CD4-positive, alpha-beta memory T cell (primary cell): ENCODE measurements around the gene TNFAIP6. TPM values are rescaled to one million over a fixed set of nuclear protein-coding genes. Genes with fewer than 3 reads are reported as not detected.
A peak's percentile ranks its signal among the peaks of the same experiment; 100 is the strongest.

ENCODE experiments used
- CTCF ChIA-PET: fragments of 350-600 bp; sonication (Branson Sonifier 250); formaldehyde crosslinking; loops from one replicate; lab custom pipeline; 2021; ENCODE audit warnings: inconsistent platforms; ENCODE audit not compliant: partially characterized antibody; lab: Charles Lee
- POLR2A ChIA-PET: fragments of 350-600 bp; sonication (Branson Sonifier 250); formaldehyde crosslinking; loops from one replicate; lab custom pipeline; 2021; ENCODE audit not compliant: partially characterized antibody; lab: Charles Lee
- DNase-seq, 5 donors: peaks; one replicate each; pipeline versions ENCODE4 v3.0.0 to v3.0.0-alpha.2; 2020 to 2022; ENCODE audit warnings: mixed read lengths in 1 of 5
- H3K27ac ChIP-seq: one replicate; pipeline ENCODE4 v1.7.0; 2013; ENCODE audit warnings: low read depth, low read length
- H3K27me3 ChIP-seq: 2 replicates; pipeline ENCODE4 v1.7.0; 2013; ENCODE audit warnings: mild to moderate bottlenecking, low read length, moderate library complexity; ENCODE audit not compliant: insufficient read depth
- H3K36me3 ChIP-seq: 2 replicates; pipeline ENCODE4 v1.7.0; 2013; ENCODE audit warnings: mild to moderate bottlenecking, low read length, moderate library complexity; ENCODE audit not compliant: insufficient read depth
- H3K4me1 ChIP-seq: 2 replicates; pipeline ENCODE4 v1.7.0; 2013; ENCODE audit warnings: mild to moderate bottlenecking, low read length, moderate library complexity; ENCODE audit not compliant: insufficient read depth
- H3K4me3 ChIP-seq, 2 donors: one replicate each; pipeline ENCODE4 v1.7.0; 2013; ENCODE audit warnings: low read length in 2 of 2, mild to moderate bottlenecking in 1 of 2
- H3K9me3 ChIP-seq, 2 donors: one replicate each; pipeline ENCODE4 v1.7.0; 2013; ENCODE audit warnings: low read length in 2 of 2, control low read depth in 1 of 2; ENCODE audit not compliant: control insufficient read depth in 1 of 2
- H3K27ac Mint-ChIP-seq, 7 donors: one replicate each; pipeline ENCODE4 v1.8.0; 2020 to 2021; ENCODE audit warnings: mixed read lengths in 7 of 7, mild to moderate bottlenecking in 6 of 7, inconsistent platforms in 3 of 7, moderate library complexity in 3 of 7
- H3K27me3 Mint-ChIP-seq, 2 donors: one replicate each; pipeline ENCODE4 v1.8.0; 2020 to 2021; ENCODE audit warnings: mixed read lengths in 2 of 2
- H3K36me3 Mint-ChIP-seq, 2 donors: one replicate each; pipeline ENCODE4 v1.8.0; 2020 to 2021; ENCODE audit warnings: mixed read lengths in 2 of 2, inconsistent platforms in 1 of 2, mild to moderate bottlenecking in 1 of 2
- H3K4me1 Mint-ChIP-seq, 4 donors: one replicate each; pipeline ENCODE4 v1.8.0; 2020 to 2021; ENCODE audit warnings: mixed read lengths in 4 of 4, mild to moderate bottlenecking in 1 of 4
- H3K4me3 Mint-ChIP-seq, 8 donors: one replicate each; pipeline ENCODE4 v1.8.0; 2020 to 2021; ENCODE audit warnings: mixed read lengths in 8 of 8, mild to moderate bottlenecking in 7 of 8, moderate library complexity in 6 of 8, inconsistent platforms in 3 of 8
- H3K9me3 Mint-ChIP-seq, 8 donors: one replicate each; pipeline ENCODE4 v1.8.0; 2020 to 2021; ENCODE audit warnings: mixed read lengths in 8 of 8, mild to moderate bottlenecking in 5 of 8, inconsistent platforms in 3 of 8, moderate library complexity in 1 of 8
- intact Hi-C: fragments of 100-400 bp; cut with micrococcal nuclease; formaldehyde crosslinking; loops from one replicate; pipeline ENCODE4 v1.15.1; 2023
- polyA plus RNA-seq, 2 donors: library from polyadenylated mRNA; unstranded; fragments of 300-500 nt; fragmentation: Illumina TruSeq; gene quantifications; one replicate each; pipeline ENCODE4 v1.2.3, GENCODE V29; 2021
- total RNA-seq, 2 experiments: library from RNA; stranded (reverse); gene quantifications; one replicate each; pipeline ENCODE4 v1.2.3, GENCODE V29; 2021

TNFAIP6 gene
- total and polyA plus RNA-seq, 4 experiments from 2014 or later = not detected

- CTCF ChIA-PET = no interaction called here
- no peak for DNase-seq
- intact Hi-C loops = no loop called here
- H3K27ac ChIP-seq = no peak overlapping the region
- H3K9me3 ChIP-seq = no peaks in the 10 kb centered on the region
- H3K36me3 Mint-ChIP-seq = no peaks in the 10 kb centered on the region
- no peaks in the 10 kb centered on the region for H3K27me3 ChIP-seq
- peaks cover 3 to 8% of the 10 kb centered on the region in 2 donors for H3K27me3 Mint-ChIP-seq
- H3K36me3 ChIP-seq = no peaks in the 10 kb centered on the region
- H3K9me3 Mint-ChIP-seq = peaks cover 0 to 2% (median 0%) of the 10 kb centered on the region in 8 donors
- no peak overlapping the region for H3K27ac Mint-ChIP-seq
- H3K4me3 Mint-ChIP-seq = no peak overlapping the region
- H3K4me1 Mint-ChIP-seq = no peaks in the 10 kb centered on the region
- no peaks in the 10 kb centered on the region for H3K4me1 ChIP-seq
- POLR2A ChIA-PET = no interaction called here
- no peak overlapping the region for H3K4me3 ChIP-seq
Measured at GRCh38 chr2:151359768-151360461, 2.5 kb downstream of the TNFAIP6 start.

GRCh38 chr2:151361674-151362370 lies 4.4 kb downstream of the TNFAIP6 start:
- H3K9me3 Mint-ChIP-seq = peaks cover 0 to 1% (median 0%) of the 10 kb centered on the region in 8 donors
- ChIA-PET POLR2A (no interaction called here), CTCF (no interaction called here)
- H3K27ac Mint-ChIP-seq = peak overlapping the region in 1 of 7 donors; percentile 2
- no peaks in the 10 kb centered on the region for H3K27me3 ChIP-seq
- no peak overlapping the region for H3K4me3 Mint-ChIP-seq
- no peaks in the 10 kb centered on the region for H3K36me3 ChIP-seq
- no peaks in the 10 kb centered on the region for H3K9me3 ChIP-seq
- no peaks in the 10 kb centered on the region for H3K36me3 Mint-ChIP-seq
- intact Hi-C loops = no loop called here
- no peaks in the 10 kb centered on the region for H3K4me1 Mint-ChIP-seq
- no peak overlapping the region for H3K27ac ChIP-seq
- no peak overlapping the region for H3K4me3 ChIP-seq
- no peak for DNase-seq
- peaks cover 1 to 8% of the 10 kb centered on the region in 2 donors for H3K27me3 Mint-ChIP-seq
- no peaks in the 10 kb centered on the region for H3K4me1 ChIP-seq

GRCh38 chr2:151363709-151364108 lies 6.3 kb downstream of the TNFAIP6 start:
- CTCF ChIA-PET = no interaction called here
- DNase-seq = peak in 1 of 5 donors; percentile 4
- Histone ChIP-seq H3K4me3 (no peak overlapping the region), H3K36me3 (no peaks in the 10 kb centered on the region), H3K27ac (no peak overlapping the region), H3K27me3 (no peaks in the 10 kb centered on the region), H3K9me3 (no peaks in the 10 kb centered on the region), H3K4me1 (no peaks in the 10 kb centered on the region)
- no peak overlapping the region for H3K27ac Mint-ChIP-seq
- intact Hi-C loops = no loop called here
- no peaks in the 10 kb centered on the region for H3K4me1 Mint-ChIP-seq
- POLR2A ChIA-PET = no interaction called here
- H3K36me3 Mint-ChIP-seq = no peaks in the 10 kb centered on the region
- H3K27me3 Mint-ChIP-seq = peaks cover 1 to 8% of the 10 kb centered on the region in 2 donors
- peaks cover 0 to 1% (median 0%) of the 10 kb centered on the region in 8 donors for H3K9me3 Mint-ChIP-seq
- no peak overlapping the region for H3K4me3 Mint-ChIP-seq

GRCh38 chr2:151367571-151367970 lies 10.2 kb downstream of the TNFAIP6 start:
- Histone ChIP-seq H3K36me3 (no peaks in the 10 kb centered on the region), H3K27ac (no peak overlapping the region), H3K27me3 (no peaks in the 10 kb centered on the region), H3K4me1 (no peaks in the 10 kb centered on the region), H3K4me3 (no peak overlapping the region), H3K9me3 (no peaks in the 10 kb centered on the region)
- Mint-ChIP-seq H3K4me1 (no peaks in the 10 kb centered on the region), H3K27me3 (peaks cover 2 to 3% of the 10 kb centered on the region in 2 donors), H3K27ac (no peak overlapping the region), H3K36me3 (no peaks in the 10 kb centered on the region), H3K4me3 (no peak overlapping the region), H3K9me3 (peaks cover 0 to 1% (median 0%) of the 10 kb centered on the region in 8 donors)
- no peak for DNase-seq
- ChIA-PET POLR2A (no interaction called here), CTCF (interaction anchor here (1.3 kb wide), 1 partner anchor 129 kb away, joined by 3 read pairs; no protein-coding TSS in a partner anchor)
- intact Hi-C loops = no loop called here

GRCh38 chr2:151374436-151374835 lies 17.0 kb downstream of the TNFAIP6 start:
- H3K4me3 Mint-ChIP-seq = no peak overlapping the region
- POLR2A ChIA-PET = no interaction called here
- no peaks in the 10 kb centered on the region for H3K27me3 ChIP-seq
- CTCF ChIA-PET = no interaction called here
- no peaks in the 10 kb centered on the region for H3K9me3 Mint-ChIP-seq
- H3K27ac ChIP-seq = no peak overlapping the region
- H3K4me1 ChIP-seq = peaks cover 4% of the 10 kb centered on the region
- intact Hi-C loops = no loop called here
- no peaks in the 10 kb centered on the region for H3K36me3 ChIP-seq
- no peaks in the 10 kb centered on the region for H3K9me3 ChIP-seq
- no peak for DNase-seq
- no peaks in the 10 kb centered on the region for H3K36me3 Mint-ChIP-seq
- no peak overlapping the region for H3K27ac Mint-ChIP-seq
- peaks cover 0 to 3% (median 0%) of the 10 kb centered on the region in 4 donors for H3K4me1 Mint-ChIP-seq
- peaks cover 2 to 3% of the 10 kb centered on the region in 2 donors for H3K27me3 Mint-ChIP-seq
- H3K4me3 ChIP-seq = no peak overlapping the region

- H3K4me1 Mint-ChIP-seq = peaks cover 0 to 3% (median 0%) of the 10 kb centered on the region in 4 donors
Measured at GRCh38 chr2:151379169-151379568, 21.8 kb downstream of the TNFAIP6 start.

GRCh38 chr2:151380580-151381235 lies 23.3 kb downstream of the TNFAIP6 start:
- Mint-ChIP-seq H3K27ac (no peak overlapping the region), H3K4me1 (peaks cover 0 to 1% (median 0%) of the 10 kb centered on the region in 4 donors), H3K9me3 (no peaks in the 10 kb centered on the region), H3K4me3 (no peak overlapping the region), H3K27me3 (no peaks in the 10 kb centered on the region), H3K36me3 (no peaks in the 10 kb centered on the region)
- DNase-seq = no peak
- CTCF ChIA-PET = no interaction called here
- Histone ChIP-seq H3K4me1 (peaks cover 4% of the 10 kb centered on the region), H3K27me3 (no peaks in the 10 kb centered on the region), H3K4me3 (no peak overlapping the region), H3K36me3 (no peaks in the 10 kb centered on the region), H3K27ac (no peak overlapping the region), H3K9me3 (no peaks in the 10 kb centered on the region)
- POLR2A ChIA-PET = interaction anchor here (0.6 kb wide), 1 partner anchor 91 kb away, joined by 3 read pairs; the partner anchor contains the start of gene NMI
- intact Hi-C loops = no loop called here

More at GRCh38 chr2:151379169-151379568, 21.8 kb downstream of the TNFAIP6 start:
- CTCF ChIA-PET = interaction anchor here (0.7 kb wide), 1 partner anchor 40 kb away, joined by 3 read pairs; no protein-coding TSS in a partner anchor
- peak in 1 of 5 donors; percentile 4 for DNase-seq
- no peaks in the 10 kb centered on the region for H3K36me3 ChIP-seq
- H3K4me3 ChIP-seq = no peak overlapping the region
- H3K27me3 Mint-ChIP-seq = no peaks in the 10 kb centered on the region
- no peaks in the 10 kb centered on the region for H3K9me3 ChIP-seq
- POLR2A ChIA-PET = no interaction called here
- intact Hi-C loops = no loop called here
- no peak overlapping the region for H3K4me3 Mint-ChIP-seq
- H3K27ac ChIP-seq = no peak overlapping the region
- H3K36me3 Mint-ChIP-seq = no peaks in the 10 kb centered on the region
- no peaks in the 10 kb centered on the region for H3K27me3 ChIP-seq
- peaks cover 4% of the 10 kb centered on the region for H3K4me1 ChIP-seq
- H3K9me3 Mint-ChIP-seq = no peaks in the 10 kb centered on the region
- no peak overlapping the region for H3K27ac Mint-ChIP-seq
